Kasumi-1 (cell line): ENCODE measurements around the gene DOCK2.
"Not testable (repeated sequence)": the region's sequence is repeated elsewhere in the genome, so short reads cannot be mapped to it uniquely, and the experiment has no call there.

Source experiments
- DNase-seq, 2 experiments: peaks; one replicate each; lab custom pipeline; 2025; lab: John Stamatoyannopoulos, UW

Gene DOCK2

GRCh38 chr5:169756071-169756765 lies 119.1 kb downstream of the DOCK2 start:
- DNase-seq: no peak

DNA sequence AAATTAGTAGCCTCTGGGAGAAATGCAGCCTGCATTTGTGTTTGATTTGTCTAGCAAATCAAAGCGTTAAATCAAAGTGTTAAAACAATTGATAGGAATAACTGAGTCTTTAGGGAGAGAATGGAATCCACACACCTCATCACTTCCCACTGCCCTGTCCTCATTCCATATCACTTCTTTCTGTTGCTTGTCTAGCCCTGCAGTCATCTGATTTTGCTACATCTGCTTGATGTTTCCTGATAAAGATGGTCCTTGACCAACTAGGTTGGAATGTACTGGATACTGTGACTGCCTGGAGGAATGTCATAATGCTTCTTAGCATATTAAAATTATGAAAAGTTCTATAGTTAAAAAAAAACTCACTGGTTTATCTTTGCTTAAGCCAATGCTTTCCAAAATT lies 119.9 kb downstream of the DOCK2 start:
- no peak for DNase-seq

DNA sequence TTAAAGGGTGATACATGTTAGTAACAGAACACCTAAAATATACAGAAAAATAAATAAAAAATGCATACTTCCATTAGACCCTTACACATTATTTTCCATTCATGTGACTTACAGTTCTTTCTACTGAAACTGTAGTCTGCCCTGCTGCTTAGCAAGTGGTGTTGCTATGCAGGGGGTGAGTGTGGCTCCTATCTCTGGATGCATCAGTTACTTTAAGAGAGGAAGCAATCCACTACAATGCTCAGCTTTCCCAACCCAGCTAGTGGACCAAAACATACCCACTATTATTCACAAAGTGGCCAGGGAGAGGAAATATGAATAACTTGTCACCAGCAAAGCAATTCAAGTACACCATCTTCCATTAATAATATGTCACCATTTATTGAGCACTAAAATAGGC lies 121.8 kb downstream of the DOCK2 start:
- DNase-seq: no peak

DNA sequence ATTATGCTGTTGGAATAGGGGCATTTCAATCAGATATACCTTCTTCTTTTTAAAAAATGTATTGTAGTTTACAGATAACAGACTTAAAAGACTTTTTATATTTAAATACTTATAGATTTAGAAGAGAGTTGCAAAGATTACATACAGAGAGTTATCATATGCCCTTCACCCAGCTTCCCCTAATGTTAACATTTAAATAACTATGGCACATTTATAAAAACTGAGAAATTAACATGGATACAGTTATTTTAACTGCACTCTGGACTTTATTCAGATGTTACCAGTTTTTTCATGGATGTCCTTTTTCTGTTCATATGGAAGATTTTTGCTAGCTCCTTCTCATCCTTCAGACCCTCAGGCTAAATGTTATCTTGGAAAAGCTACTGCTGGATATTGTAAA lies 123.2 kb downstream of the DOCK2 start:
- DNase-seq: no peak

GRCh38 chr5:169762338-169763095 lies 125.4 kb downstream of the DOCK2 start:
- DNase-seq: no peak

DNA sequence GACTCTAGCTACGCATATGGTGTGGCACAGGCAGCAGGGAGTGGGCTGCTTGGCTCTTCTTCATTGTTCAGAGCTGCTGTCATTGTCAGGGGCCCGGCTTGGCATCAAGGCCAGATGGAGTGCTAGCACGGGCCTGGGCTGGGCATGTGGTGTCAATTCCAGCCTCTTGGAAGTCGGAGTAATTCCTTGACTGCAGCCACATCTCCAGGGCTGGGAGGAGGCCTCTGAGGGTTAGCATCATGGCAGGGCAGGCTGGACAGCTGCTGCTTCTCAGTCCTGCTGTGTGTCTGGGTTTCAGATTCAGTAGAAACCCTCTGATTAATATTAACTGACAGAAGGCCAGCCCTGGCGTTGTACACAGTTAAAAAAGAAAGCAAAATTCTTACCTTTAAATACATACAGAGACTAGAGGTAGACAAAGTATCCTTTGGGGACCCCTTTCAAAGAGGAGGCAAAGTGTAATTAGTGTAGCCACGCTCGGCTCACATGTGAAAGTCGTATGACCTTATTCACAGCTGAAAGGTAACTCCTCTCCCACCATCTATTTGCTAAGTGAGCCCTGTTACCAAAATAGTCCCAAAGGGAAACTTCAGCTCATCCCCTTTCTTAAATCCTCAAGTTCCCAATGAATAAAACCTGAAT lies 126.4 kb downstream of the DOCK2 start:
- DNase-seq: no peak

- no peak for DNase-seq
Observed at GRCh38 chr5:169764018-169764378, 126.9 kb downstream of the DOCK2 start.

DNA sequence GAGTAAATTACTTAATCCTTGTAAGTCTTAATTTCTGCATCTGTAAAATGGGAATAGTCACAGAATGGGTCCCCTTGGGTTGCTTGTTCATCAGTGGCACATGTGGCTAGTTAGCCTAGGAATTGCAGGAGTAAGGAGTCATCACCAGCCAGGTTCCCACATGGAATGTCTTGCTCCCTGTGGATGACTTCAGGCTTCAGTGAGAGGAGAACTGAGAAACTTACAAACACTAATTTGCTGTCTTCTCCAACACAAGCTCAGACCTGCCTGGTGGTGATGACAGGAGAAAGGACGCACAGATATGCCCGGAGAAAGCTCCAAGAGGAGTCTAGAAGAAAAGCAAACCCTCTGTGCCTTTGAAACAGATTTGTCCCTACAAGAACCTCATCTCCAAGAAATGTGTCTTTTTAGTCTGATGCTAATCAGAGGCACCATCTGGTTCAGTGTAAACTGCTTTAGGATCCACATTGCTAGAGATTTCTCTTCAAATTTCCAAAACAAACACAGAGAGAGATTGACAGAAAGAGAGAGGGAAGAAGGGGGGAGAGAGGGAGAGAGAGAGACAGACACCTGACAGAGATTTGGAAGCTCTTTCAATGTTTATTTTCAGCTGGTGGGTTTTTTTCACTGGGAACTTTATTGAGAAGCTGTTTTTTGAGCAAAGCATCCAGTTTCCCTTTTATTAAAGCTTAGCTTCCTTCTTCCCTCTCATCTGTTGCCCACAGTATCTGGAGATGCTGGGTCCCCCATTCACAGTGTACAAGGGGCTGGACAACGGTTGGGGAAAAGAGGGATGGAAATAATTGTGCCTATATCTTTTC lies 128.3 kb downstream of the DOCK2 start:
- no peak for DNase-seq

DNA sequence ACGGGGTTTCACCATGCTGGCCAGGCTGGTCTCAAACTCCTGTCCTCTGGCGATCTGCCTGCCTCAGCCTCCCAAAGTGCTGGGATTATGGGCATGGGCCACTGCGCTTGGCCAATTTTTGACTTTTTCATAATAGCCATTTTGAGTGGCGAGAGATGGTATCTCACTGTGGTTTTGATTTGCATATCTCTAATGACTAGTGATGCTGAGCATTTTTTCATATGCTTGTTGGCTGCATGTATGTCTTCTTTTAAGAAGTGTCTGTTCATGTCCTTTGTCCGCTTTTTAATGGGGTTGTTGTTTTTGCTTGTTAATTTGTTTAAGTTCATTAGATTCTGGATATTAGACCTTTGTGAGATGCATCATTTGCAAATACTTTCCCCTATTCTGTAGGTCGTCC lies 129.9 kb downstream of the DOCK2 start:
- not testable (repeated sequence) for DNase-seq

DNA sequence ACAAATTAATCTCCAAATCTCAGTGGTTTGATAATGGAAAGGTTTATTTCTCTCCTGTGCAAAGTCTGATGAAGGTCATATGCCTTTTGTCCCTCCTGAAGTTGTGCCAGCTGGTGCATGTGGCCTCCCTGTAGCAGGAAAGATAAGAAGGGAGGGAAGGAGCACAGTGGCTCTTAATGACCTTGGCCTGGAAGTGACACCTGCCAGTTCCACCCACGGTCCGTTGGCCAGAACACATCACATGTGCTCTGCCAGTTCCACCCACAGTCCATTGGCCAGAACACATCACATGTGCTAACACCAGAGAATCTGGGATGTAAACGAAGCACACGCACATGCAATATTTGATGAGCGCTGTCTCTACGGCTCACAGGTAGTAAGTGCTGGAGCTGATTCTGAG lies 130.9 kb downstream of the DOCK2 start:
- DNase-seq: no peak

DNA sequence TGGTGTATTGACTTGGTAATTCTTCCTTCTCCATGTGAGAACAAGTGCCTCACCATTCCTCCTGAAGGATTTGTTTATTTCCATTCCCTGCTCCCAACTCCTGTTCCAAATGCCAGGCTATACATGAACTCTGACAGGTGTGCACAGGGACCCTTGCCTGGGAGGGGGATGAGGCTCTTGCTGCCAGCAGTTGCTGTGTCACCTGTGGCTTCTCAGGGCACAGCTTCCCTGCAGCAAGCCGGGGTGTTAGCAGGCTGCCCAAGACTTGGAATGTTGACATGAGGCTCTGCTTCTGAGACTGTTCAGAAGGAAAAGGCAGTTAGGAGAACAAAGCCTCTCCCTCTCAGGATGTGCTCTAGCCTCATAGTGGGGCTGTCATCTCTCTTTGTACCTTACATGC lies 131.3 kb downstream of the DOCK2 start:
- no peak for DNase-seq

GRCh38 chr5:169770109-169770508 lies 133.0 kb downstream of the DOCK2 start:
- no peak for DNase-seq

GRCh38 chr5:169772256-169772655 lies 135.2 kb downstream of the DOCK2 start:
- no peak for DNase-seq

- DNase-seq: no peak
Observed at GRCh38 chr5:169772688-169773087, 135.6 kb downstream of the DOCK2 start.

DNA sequence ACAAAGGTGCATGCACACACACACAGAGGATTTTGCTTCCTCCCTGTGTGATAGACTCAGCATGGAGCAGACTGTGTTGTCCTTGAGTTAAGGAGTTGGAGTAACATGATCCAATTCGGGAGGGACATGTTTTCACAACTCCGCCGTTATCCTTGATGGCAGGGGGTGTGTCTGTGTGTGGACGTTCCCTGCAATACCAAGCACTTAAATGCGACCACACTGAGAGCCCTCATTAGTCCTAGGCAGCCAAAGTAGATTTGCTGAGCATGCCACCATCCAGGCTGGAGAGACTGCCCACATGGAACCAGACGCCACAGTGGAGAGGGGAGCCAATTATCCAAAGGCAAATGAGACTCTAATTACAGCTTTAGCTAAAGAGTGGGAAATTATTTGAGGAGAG lies 140.1 kb downstream of the DOCK2 start:
- no peak for DNase-seq

GRCh38 chr5:169778622-169779596 lies 141.8 kb downstream of the DOCK2 start:
- peak in 1 of 2 experiments; percentile 11 for DNase-seq

GRCh38 chr5:169781420-169782345 lies 144.6 kb downstream of the DOCK2 start:
- DNase-seq: no peak

- no peak for DNase-seq
Observed at GRCh38 chr5:169785771-169786618, 148.9 kb downstream of the DOCK2 start.

GRCh38 chr5:169788168-169788567 lies 151.1 kb downstream of the DOCK2 start:
- DNase-seq: no peak
